HG02678 (cell line): ENCODE results near the gene TMEM135.
"Not testable (repeated sequence)": the region's sequence is repeated elsewhere in the genome, so short reads cannot be mapped to it uniquely, and the experiment has no call there.

Experiments used
- ATAC-seq: cut with Tn5 transposase; IDR thresholded peaks from one replicate; pipeline ENCODE4 v1.9.1; 2021; ENCODE audit warnings: mild to moderate bottlenecking, moderate library complexity; ENCODE audit not compliant: unreplicated experiment

Gene TMEM135

GRCh38 chr11:87076260-87076783 lies 38.6 kb downstream of the TMEM135 start:
- ATAC-seq, result no peak

DNA sequence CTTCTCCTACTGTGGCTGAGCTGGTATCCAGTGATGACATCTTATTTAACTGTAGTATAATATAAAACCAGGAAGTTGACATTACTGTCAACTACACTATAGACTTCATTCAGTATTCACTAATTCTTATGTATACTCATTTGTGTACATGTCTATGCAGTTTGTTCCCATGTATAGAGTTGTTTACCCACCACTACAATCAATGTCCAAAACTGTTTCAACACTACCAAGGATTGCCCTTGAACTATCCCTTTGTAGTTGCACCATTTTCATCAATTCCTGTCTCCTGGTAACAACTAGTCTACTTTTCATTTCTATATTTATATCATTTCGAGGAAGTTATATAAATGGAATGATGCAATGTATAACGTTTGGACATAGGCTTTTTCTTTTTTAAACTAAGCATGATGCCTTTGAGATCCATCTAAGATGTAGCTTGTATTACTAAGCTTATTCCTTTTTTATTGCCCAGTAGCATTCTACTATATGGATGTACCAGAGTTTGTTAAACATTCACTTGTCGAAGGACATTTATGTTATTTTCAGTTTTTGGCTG lies 39.2 kb downstream of the TMEM135 start:
- no peak for ATAC-seq

- peak; percentile 78 for ATAC-seq
These were observed 43.6 kb downstream of the TMEM135 start for GRCh38 chr11:87081358-87081757.

DNA sequence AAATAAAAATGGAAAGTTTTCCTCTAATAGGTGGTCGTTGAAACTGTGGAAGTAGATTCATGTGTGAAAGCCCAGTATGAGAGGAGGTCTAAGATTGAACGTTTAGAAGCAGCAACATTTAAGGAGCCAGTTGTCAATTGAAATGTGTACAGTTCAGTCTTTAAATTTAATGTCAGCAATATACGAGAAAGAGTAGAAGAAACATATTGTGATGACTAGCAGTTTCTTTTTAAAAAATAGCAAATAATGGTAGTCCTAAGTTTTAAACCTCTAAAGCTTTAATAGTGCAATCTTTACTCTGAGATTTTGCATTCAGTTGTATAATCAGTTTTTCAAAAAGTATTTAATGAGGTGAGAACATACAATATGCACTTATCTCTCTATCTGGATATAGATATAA lies 44.9 kb downstream of the TMEM135 start:
- no peak for ATAC-seq

GRCh38 chr11:87083029-87083428 lies 45.3 kb downstream of the TMEM135 start:
- no peak for ATAC-seq

DNA sequence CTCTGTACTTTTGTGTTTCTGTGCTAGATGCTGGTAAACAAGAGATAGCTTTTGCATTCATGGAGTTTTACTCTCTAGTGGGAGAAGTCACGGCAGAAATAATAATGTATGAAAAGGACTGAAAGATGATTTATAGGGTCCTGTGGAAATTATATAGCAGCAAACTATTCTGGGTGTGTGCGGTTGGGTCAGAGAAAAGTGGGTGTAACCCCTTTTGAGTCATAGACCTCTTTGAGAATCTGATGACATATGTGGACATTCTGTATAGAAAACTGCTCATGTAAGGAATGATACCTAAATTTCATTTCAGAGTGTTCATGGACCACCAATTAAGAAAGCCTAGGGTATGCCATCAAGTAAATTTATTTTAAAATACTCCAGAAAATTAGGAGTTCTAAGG lies 54.4 kb downstream of the TMEM135 start:
- no peak for ATAC-seq

DNA sequence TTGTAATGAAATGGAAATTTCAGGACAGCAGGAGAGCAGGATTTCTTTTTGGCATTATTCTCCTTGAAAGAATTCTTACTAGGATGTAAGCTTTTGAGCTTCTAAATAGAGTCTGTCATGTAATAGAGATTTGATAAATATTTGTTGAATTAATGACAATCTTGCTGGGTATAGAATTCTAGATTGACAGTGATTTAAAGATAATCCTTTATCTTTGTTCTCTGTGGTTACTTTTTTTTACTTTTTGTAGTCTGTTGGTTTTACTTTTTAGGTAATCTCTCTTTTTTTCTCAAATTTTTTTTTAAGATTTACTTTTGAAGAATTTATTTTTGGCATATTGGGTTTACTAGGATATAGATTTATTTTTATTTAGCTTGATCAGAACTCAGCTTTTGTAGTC lies 54.8 kb downstream of the TMEM135 start:
- no peak for ATAC-seq

DNA sequence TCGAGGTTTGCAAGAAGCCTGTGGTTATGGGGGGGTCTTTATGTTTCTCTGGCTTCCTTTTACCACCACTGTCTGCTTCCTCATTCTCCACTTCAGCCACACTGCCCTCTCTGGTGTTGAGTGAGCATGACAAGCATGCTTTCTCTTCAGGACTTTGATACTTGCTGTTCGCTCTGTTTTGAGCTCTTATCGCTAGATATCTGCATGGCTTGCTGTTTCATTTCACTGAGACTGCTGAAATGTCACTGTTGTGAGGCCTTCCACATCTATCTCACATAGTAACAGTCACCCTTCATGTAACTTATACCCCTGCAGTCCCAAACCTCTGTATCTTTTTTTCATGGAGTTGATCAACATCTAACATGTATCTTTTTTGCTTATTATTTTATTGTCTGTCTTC lies 59.8 kb downstream of the TMEM135 start:
- ATAC-seq, result peak; percentile 84

- ATAC-seq, result no peak
These were observed 64.3 kb downstream of the TMEM135 start for GRCh38 chr11:87101956-87102580.

GRCh38 chr11:87105826-87106225 lies 68.1 kb downstream of the TMEM135 start:
- not testable (repeated sequence) for ATAC-seq

DNA sequence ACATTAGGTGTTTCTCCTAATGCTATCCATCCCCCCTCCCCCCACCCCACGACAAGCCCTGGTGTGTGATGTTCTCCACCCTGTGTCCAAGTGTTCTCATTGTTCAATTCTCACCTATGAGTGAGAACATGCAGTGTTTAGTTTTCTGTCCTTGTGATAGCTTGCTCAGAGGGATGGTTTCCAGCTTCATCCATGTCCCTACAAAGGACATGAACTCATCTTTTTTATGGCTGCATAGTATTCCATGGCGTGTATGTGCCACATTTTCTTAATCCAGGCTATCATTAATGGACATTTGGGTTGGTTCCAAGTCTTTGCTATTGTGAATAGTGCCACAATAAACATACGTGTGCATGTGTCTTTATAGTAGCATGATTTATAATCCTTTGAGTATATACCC lies 69.6 kb downstream of the TMEM135 start:
- not testable (repeated sequence) for ATAC-seq

- no peak for ATAC-seq
These were observed 72.9 kb downstream of the TMEM135 start for GRCh38 chr11:87110443-87111131.

GRCh38 chr11:87114093-87114492 lies 76.4 kb downstream of the TMEM135 start:
- no peak for ATAC-seq

GRCh38 chr11:87116185-87116584 lies 78.5 kb downstream of the TMEM135 start:
- ATAC-seq, result no peak

DNA sequence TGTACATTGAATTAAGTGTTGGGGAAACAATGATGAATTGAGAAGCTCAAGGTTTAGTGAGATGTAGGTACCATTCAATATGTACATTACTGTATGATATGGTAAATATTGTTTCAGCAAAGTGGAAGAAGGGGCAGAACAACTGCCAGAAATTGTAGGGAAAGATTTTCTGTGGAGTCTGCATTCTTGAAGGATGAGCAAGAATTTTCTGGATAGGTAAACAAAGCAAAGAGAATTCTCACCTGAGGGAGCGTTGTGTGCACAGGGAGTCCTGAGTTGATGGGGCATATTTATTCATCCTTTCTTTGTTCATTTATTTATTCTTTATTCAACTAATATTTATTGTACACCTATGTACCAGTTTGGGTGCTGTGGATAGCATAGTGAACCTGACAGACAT lies 83.2 kb downstream of the TMEM135 start:
- ATAC-seq, result no peak

GRCh38 chr11:87122852-87123251 lies 85.1 kb downstream of the TMEM135 start:
- ATAC-seq, result no peak

GRCh38 chr11:87125257-87125656 lies 87.5 kb downstream of the TMEM135 start:
- ATAC-seq, result no peak

GRCh38 chr11:87127101-87127500 lies 89.4 kb downstream of the TMEM135 start:
- no peak for ATAC-seq

GRCh38 chr11:87128372-87128771 lies 90.6 kb downstream of the TMEM135 start:
- no peak for ATAC-seq

DNA sequence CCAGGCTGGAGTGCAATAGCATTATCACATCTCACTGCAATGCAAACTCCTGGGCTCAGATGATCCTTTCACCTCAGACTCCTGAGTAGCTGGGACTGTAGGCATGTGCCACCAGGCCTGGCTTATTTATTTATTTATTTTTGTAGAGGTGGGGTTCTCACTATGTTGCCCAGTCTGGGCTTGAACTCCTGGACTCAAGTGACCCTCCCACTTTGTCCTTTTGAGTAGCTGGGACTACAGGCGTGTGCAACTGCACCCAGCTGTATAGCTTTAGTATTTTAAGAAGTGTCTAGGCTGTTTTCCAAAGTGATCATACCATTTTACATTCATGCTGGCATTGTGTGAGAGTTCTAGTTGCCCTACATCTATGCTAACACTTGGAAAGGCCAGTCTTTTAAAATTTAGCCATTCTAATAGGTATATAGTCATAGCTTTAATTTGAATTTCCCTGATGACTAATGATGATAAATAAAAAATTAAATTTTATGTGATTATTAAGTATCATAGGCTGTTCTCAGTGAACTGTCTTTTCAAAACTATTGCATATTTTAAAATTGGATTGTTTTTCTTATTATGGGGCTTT lies 96.9 kb downstream of the TMEM135 start:
- no peak for ATAC-seq

GRCh38 chr11:87136236-87136635 lies 98.5 kb downstream of the TMEM135 start:
- no peak for ATAC-seq

DNA sequence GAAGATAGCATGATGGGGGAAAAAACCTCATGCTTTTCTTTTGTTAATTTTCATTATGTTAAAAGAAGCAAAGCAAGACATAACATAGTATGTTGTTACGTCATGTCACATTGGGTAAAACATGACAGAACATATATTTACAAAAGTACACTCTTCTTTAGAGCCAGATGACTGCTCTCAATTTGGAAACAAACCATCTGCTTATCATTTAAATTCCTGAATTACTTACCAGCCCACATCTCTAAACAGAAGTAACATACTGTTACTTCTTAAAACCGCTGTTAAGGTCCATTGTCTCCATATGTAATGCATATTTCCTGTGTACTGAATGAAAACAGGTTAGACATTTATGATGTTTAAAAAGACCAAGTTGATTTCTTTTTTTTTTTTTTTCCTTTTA lies 100.0 kb downstream of the TMEM135 start:
- ATAC-seq, result no peak
